Loucy (cell line): ENCODE data around the gene PRR23E.

Experiments used
- H2AFZ ChIP-seq: fragments of 200-600 bp; sonication (generic); 2 replicates; pipeline ENCODE4 v1.6.0; 2016; ENCODE audit warnings: antibody characterized with exemption, mild to moderate bottlenecking, low read length, moderate library complexity
- H3F3A ChIP-seq: fragments of 200-600 bp; 2 replicates; pipeline ENCODE4 v1.6.0; 2016; ENCODE audit warnings: antibody characterized with exemption, low read depth, mild to moderate bottlenecking
- H3K27me3 ChIP-seq: fragments of 200-600 bp; sonication (generic); 2 replicates; pipeline ENCODE4 v1.6.1; 2014; ENCODE audit warnings: low read length, mild to moderate bottlenecking; ENCODE audit not compliant: insufficient read depth, poor library complexity, severe bottlenecking
- H3K36me3 ChIP-seq: fragments of 200-600 bp; sonication (generic); 2 replicates; pipeline ENCODE4 v1.6.1; 2016; ENCODE audit warnings: low read length; ENCODE audit not compliant: insufficient read depth
- H3K4me1 ChIP-seq: fragments of 200-600 bp; sonication (generic); 2 replicates; pipeline ENCODE4 v1.5.1; 2014; ENCODE audit warnings: low read length, mild to moderate bottlenecking; ENCODE audit not compliant: insufficient read depth, poor library complexity, severe bottlenecking
- H3K4me2 ChIP-seq: fragments of 200-600 bp; sonication (generic); 2 replicates; pipeline ENCODE4 v1.6.0; 2014; ENCODE audit warnings: antibody characterized with exemption, low read length, low read depth, mild to moderate bottlenecking; ENCODE audit not compliant: poor library complexity, severe bottlenecking
- H3K4me3 ChIP-seq: fragments of 200-600 bp; sonication (generic); 2 replicates; pipeline ENCODE4 v1.5.1; 2014; ENCODE audit warnings: low read length, mild to moderate bottlenecking, mixed read lengths; ENCODE audit not compliant: poor library complexity, severe bottlenecking
- H3K79me2 ChIP-seq: fragments of 200-600 bp; sonication (generic); 2 replicates; pipeline ENCODE4 v1.6.1; 2014; ENCODE audit warnings: low read length; ENCODE audit not compliant: insufficient read depth
- H3K9ac ChIP-seq: fragments of 200-600 bp; sonication (generic); 2 replicates; pipeline ENCODE4 v1.6.0; 2014; ENCODE audit warnings: mild to moderate bottlenecking, low read depth, low read length, moderate library complexity; ENCODE audit not compliant: poor library complexity, severe bottlenecking
- H3K9me2 ChIP-seq: fragments of 200-600 bp; sonication (generic); replicated peaks from 2 replicates; pipeline ENCODE4 v1.6.1; 2016; ENCODE audit warnings: low read depth, low read length, mixed read lengths
- H3K9me3 ChIP-seq: fragments of 200-600 bp; sonication (generic); 2 replicates; pipeline ENCODE4 v1.6.1; 2014; ENCODE audit warnings: mild to moderate bottlenecking, antibody characterized with exemption, low read length, low read depth; ENCODE audit not compliant: insufficient read depth
- H4K20me1 ChIP-seq: fragments of 200-600 bp; sonication (generic); 2 replicates; pipeline ENCODE4 v1.6.0; 2014; ENCODE audit warnings: antibody characterized with exemption, low read length, mild to moderate bottlenecking; ENCODE audit not compliant: insufficient read depth, poor library complexity, severe bottlenecking
- CTCF ChIP-seq: fragments of 200-600 bp; sonication (generic); conservative IDR thresholded peaks from 2 replicates; pipeline ENCODE4 v1.5.1; 2014; ENCODE audit warnings: mild to moderate bottlenecking, antibody characterized with exemption, low read length
- EZH2phosphoT487 ChIP-seq: fragments of 200-600 bp; IDR thresholded peaks from 2 replicates; pipeline ENCODE4 v1.6.1; 2018; ENCODE audit warnings: antibody characterized with exemption, mild to moderate bottlenecking, moderate library complexity, borderline replicate concordance

The PRR23E gene

GRCh38 chr3:127152684-127153505 lies 40.0 kb upstream of the PRR23E start:
- H3K9me3 ChIP-seq, result no peaks in the 10 kb centered on the region
- no peaks in the 10 kb centered on the region for H3K36me3 ChIP-seq
- H4K20me1 ChIP-seq, result no peaks in the 10 kb centered on the region
- H3K9ac ChIP-seq, result no peak overlapping the region
- TF ChIP-seq CTCF (no peak), EZH2phosphoT487 (no peak)
- no peak overlapping the region for H2AFZ ChIP-seq
- no peaks in the 10 kb centered on the region for H3K27me3 ChIP-seq
- no peaks in the 10 kb centered on the region for H3K79me2 ChIP-seq
- H3K4me1 ChIP-seq, result no peaks in the 10 kb centered on the region
- H3K9me2 ChIP-seq, result no peaks in the 10 kb centered on the region
- no peaks in the 10 kb centered on the region for H3F3A ChIP-seq
- no peak overlapping the region for H3K4me2 ChIP-seq
- no peak overlapping the region for H3K4me3 ChIP-seq

- Histone ChIP-seq H2AFZ (no peak overlapping the region), H3K79me2 (no peaks in the 10 kb centered on the region), H3K4me3 (no peak overlapping the region), H3K27me3 (no peaks in the 10 kb centered on the region), H4K20me1 (no peaks in the 10 kb centered on the region), H3K4me1 (no peaks in the 10 kb centered on the region), H3K4me2 (no peak overlapping the region), H3K9me3 (no peaks in the 10 kb centered on the region), H3K9ac (no peak overlapping the region), H3K9me2 (no peaks in the 10 kb centered on the region), H3F3A (no peaks in the 10 kb centered on the region), H3K36me3 (no peaks in the 10 kb centered on the region)
- TF ChIP-seq EZH2phosphoT487 (no peak), CTCF (no peak)
Measured at GRCh38 chr3:127153506-127153815, 39.5 kb upstream of the PRR23E start.

- Histone ChIP-seq H3K4me1 (no peaks in the 10 kb centered on the region), H3K4me3 (no peak overlapping the region), H3K36me3 (no peaks in the 10 kb centered on the region), H3K9me3 (no peaks in the 10 kb centered on the region), H3K4me2 (no peak overlapping the region), H2AFZ (no peak overlapping the region), H3K9ac (no peak overlapping the region), H3K27me3 (no peaks in the 10 kb centered on the region), H3K9me2 (no peaks in the 10 kb centered on the region), H3K79me2 (no peaks in the 10 kb centered on the region), H3F3A (no peaks in the 10 kb centered on the region), H4K20me1 (no peaks in the 10 kb centered on the region)
- TF ChIP-seq EZH2phosphoT487 (no peak), CTCF (no peak)
Measured at GRCh38 chr3:127156338-127157050, 36.4 kb upstream of the PRR23E start.
